Natural killer cell (primary cell): Measurements from ENCODE around the gene AP1G2. TPM values are rescaled to one million over a fixed set of nuclear protein-coding genes. Genes with fewer than 3 reads are reported as not detected.

Experiments used
- ATAC-seq, 3 donors: fragments of 150-1000 bp in 2 of 3; fragments of 200-7000 bp in 1 of 3; cut with Tn5 transposase; 1 replicate in 1 of 3; 2 replicates in 2 of 3; pipeline ENCODE4 v1.10.0; 2021; ENCODE audit warnings: mild to moderate bottlenecking in 2 of 3, moderate library complexity in 2 of 3
- DNase-seq, 2 donors: peaks; one replicate each; pipeline versions ENCODE4 v3.0.0 to v3.0.0-alpha.2; 2013 to 2021; ENCODE audit warnings: mixed read lengths in 1 of 2
- H3K27ac ChIP-seq: one replicate; pipeline ENCODE4 v1.5.1; 2013; ENCODE audit warnings: mild to moderate bottlenecking, low read length
- H3K27me3 ChIP-seq: one replicate; pipeline ENCODE4 v1.6.1; 2013; ENCODE audit warnings: low read length; ENCODE audit not compliant: control insufficient read depth, insufficient read depth
- H3K36me3 ChIP-seq: one replicate; pipeline ENCODE4 v1.6.1; 2013; ENCODE audit warnings: low read length; ENCODE audit not compliant: control insufficient read depth, insufficient read depth
- H3K4me1 ChIP-seq: one replicate; pipeline ENCODE4 v1.6.1; 2013; ENCODE audit warnings: low read length; ENCODE audit not compliant: control insufficient read depth, insufficient read depth
- H3K4me3 ChIP-seq: one replicate; pipeline ENCODE4 v1.5.1; 2013; ENCODE audit warnings: low read length
- H3K9me3 ChIP-seq: one replicate; pipeline ENCODE4 v1.6.1; 2013; ENCODE audit warnings: low read length; ENCODE audit not compliant: control insufficient read depth, insufficient read depth
- H3K27ac Mint-ChIP-seq, 2 donors: one replicate each; pipeline ENCODE4 v1.8.0; 2022; ENCODE audit warnings: mild to moderate bottlenecking in 2 of 2, mixed read lengths in 2 of 2, moderate library complexity in 1 of 2
- H3K27me3 Mint-ChIP-seq, 2 donors: one replicate each; pipeline ENCODE4 v1.8.0; 2022; ENCODE audit warnings: low read depth in 2 of 2, mixed read lengths in 2 of 2
- H3K36me3 Mint-ChIP-seq: one replicate; pipeline ENCODE4 v1.8.0; 2022; ENCODE audit warnings: mixed read lengths
- H3K4me1 Mint-ChIP-seq, 2 donors: one replicate each; pipeline ENCODE4 v1.8.0; 2022; ENCODE audit warnings: mixed read lengths in 2 of 2
- H3K4me3 Mint-ChIP-seq: one replicate; pipeline ENCODE4 v1.8.0; 2022; ENCODE audit warnings: mild to moderate bottlenecking, moderate library complexity, mixed read lengths
- H3K9me3 Mint-ChIP-seq, 2 donors: one replicate each; pipeline ENCODE4 v1.8.0; 2022; ENCODE audit warnings: mixed read lengths in 2 of 2
- CTCF ChIP-seq: fragments of 200-600 bp; IDR thresholded peaks from one replicate; pipeline ENCODE4 v1.8.0; 2022; ENCODE audit warnings: antibody characterized with exemption
- WGBS: methylation state at CpG from one replicate; pipeline ENCODE4 v1.1.7; 2013; ENCODE audit warnings: missing lambda C conversion rate; ENCODE audit not compliant: insufficient coverage; 5-methylcytosine and 5-hydroxymethylcytosine counted together
- intact Hi-C: fragments of 100-400 bp; cut with micrococcal nuclease; formaldehyde crosslinking; loops from one replicate; pipeline ENCODE4 v1.14.2; 2022
- total RNA-seq, 4 donors: library from RNA; stranded (reverse); fragments of 120-200 nt in 1 of 4; gene quantifications; one replicate each; pipeline versions ENCODE4 v1.2.3 to v1.2.4, GENCODE V29; 2013 to 2022

The AP1G2 gene
- total RNA-seq, 3 donors from 2014 or later (not counting 1 experiment from before 2014, with no cell fraction given): 219 to 296 (median 259) TPM

DNA sequence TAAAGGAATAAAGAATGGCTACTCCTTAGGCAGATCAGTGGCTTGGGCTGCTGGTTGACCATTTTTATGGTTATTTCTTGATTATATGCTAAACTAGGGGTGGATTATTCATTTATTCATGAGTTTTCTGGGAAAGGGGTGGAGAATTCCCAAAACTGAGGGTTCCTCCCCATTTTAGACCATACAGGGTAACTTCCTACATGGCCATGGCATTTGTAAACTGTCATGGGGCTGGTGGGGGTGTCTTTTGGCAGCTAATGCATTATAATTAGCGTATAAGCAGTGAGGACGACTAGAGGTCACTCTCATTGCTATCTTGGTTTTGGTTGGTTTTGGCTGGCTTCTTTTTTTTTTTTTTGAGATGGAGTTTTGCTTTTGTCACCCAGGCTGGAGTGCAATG is 36.6 kb upstream of the AP1G2 start:
- Mint-ChIP-seq H3K27me3 (peaks cover 0 to 3% of the 10 kb centered on the region in 2 donors), H3K36me3 (no peaks in the 10 kb centered on the region)

GRCh38 chr14:23603103-23603502 is 35.5 kb upstream of the AP1G2 start:
- intact Hi-C loops: no loop called here
- Histone ChIP-seq H3K27me3 (no peaks in the 10 kb centered on the region), H3K4me1 (no peaks in the 10 kb centered on the region), H3K4me3 (no peak overlapping the region), H3K9me3 (no peaks in the 10 kb centered on the region), H3K36me3 (no peaks in the 10 kb centered on the region), H3K27ac (no peak overlapping the region)
- no peak for ATAC-seq
- H3K9me3 Mint-ChIP-seq: no peaks in the 10 kb centered on the region
- no peak overlapping the region for H3K27ac Mint-ChIP-seq
- DNase-seq: no peak
- no peak overlapping the region for H3K4me3 Mint-ChIP-seq
- no peaks in the 10 kb centered on the region for H3K36me3 Mint-ChIP-seq
- no peaks in the 10 kb centered on the region for H3K4me1 Mint-ChIP-seq
- WGBS: 82% methylated on average over 1 of the region's 2 CpGs
- peaks cover 0 to 3% of the 10 kb centered on the region in 2 donors for H3K27me3 Mint-ChIP-seq
- TF ChIP-seq CTCF: no peak

More for the DNA sequence above, 36.6 kb upstream of the AP1G2 start:
- Histone ChIP-seq H3K4me3 (no peak overlapping the region), H3K36me3 (no peaks in the 10 kb centered on the region), H3K27ac (no peak overlapping the region), H3K4me1 (no peaks in the 10 kb centered on the region), H3K9me3 (no peaks in the 10 kb centered on the region), H3K27me3 (no peaks in the 10 kb centered on the region)
- 100% methylated on average over 2 of the region's 2 CpGs for WGBS
- peaks cover 5% of the 10 kb centered on the region in 2 donors for H3K4me1 Mint-ChIP-seq
- H3K27ac Mint-ChIP-seq: no peak overlapping the region
- no peak overlapping the region for H3K4me3 Mint-ChIP-seq
- intact Hi-C loops: no loop called here
- H3K9me3 Mint-ChIP-seq: peaks cover 0 to 3% of the 10 kb centered on the region in 2 donors
- no peak for TF ChIP-seq CTCF
- ATAC-seq (no peak), DNase-seq (no peak)

DNA sequence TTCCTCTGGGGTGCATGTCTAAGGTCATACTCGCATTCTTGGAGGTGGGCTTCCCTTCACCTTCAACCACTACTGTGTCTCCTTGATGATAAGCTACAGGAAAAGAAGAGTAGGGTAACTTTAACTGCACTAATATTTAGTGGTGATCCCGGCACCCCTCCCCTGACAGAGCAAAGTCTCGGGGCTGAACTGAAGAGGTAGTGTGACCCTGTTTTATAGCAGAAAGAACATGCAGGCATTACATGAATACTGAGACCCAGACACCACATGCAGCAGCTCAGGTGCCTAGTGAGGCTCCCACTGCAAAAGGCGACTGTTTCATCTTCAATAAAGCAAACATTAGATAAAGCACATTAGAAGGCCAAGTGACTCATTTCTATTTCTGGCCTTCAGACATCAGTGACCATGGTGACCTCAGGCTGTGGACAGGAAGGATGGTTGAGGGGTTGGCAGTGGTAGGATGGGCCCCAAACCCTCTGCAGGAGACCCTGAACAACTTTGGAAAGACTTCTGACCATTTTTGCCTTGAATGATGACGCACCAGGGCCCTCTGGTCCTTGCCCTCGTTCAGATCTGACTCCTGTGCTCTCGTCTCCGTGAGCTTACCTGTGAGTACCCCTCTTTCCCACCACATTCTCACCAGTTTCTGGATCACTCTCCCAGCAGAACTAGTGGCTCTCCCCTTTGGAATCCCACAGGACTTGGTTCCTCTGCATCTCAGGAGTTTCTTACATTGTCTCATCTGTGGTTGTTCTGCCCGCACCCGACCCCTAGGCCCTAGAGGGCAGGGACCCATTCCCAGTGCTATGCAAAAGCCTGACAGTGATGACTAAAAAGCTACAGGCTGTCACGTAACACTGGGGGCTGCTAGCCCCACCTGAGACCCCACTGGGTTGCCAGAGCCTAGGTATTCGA is 34.8 kb upstream of the AP1G2 start:
- TF ChIP-seq CTCF: no peak
- intact Hi-C loops: no loop called here
- 86% methylated on average over 11 of the region's 12 CpGs for WGBS
- H3K4me3 ChIP-seq: no peak overlapping the region
- peaks cover 0 to 6% of the 10 kb centered on the region in 2 donors for H3K27me3 Mint-ChIP-seq
- H3K9me3 Mint-ChIP-seq: no peaks in the 10 kb centered on the region
- H3K27ac Mint-ChIP-seq: no peak overlapping the region
- H3K27ac ChIP-seq: no peak overlapping the region
- no peaks in the 10 kb centered on the region for H3K36me3 Mint-ChIP-seq
- H3K9me3 ChIP-seq: no peaks in the 10 kb centered on the region
- H3K27me3 ChIP-seq: no peaks in the 10 kb centered on the region
- no peaks in the 10 kb centered on the region for H3K4me1 Mint-ChIP-seq
- no peaks in the 10 kb centered on the region for H3K36me3 ChIP-seq
- DNase-seq (no peak), ATAC-seq (no peak)
- H3K4me1 ChIP-seq: no peaks in the 10 kb centered on the region
- H3K4me3 Mint-ChIP-seq: no peak overlapping the region
